Naive B cell (primary cell): Measurements from ENCODE around the gene RRBP1. TPM values are rescaled to one million over a fixed set of nuclear protein-coding genes. Genes with fewer than 3 reads are reported as not detected.

Source experiments
- ATAC-seq, 2 donors: fragments of 150-1000 bp; cut with Tn5 transposase; 2 replicates each; pipeline ENCODE4 v1.10.0; 2021; ENCODE audit warnings: low read depth in 2 of 2, mild to moderate bottlenecking in 2 of 2, moderate library complexity in 2 of 2
- DNase-seq: peaks from one replicate; pipeline ENCODE4 v3.0.0; 2022
- H3K27ac Mint-ChIP-seq, 6 donors: one replicate each; pipeline ENCODE4 v1.8.0; 2020 to 2022; ENCODE audit warnings: mild to moderate bottlenecking in 6 of 6, mixed read lengths in 6 of 6, moderate library complexity in 5 of 6, inconsistent platforms in 2 of 6
- H3K27me3 Mint-ChIP-seq, 3 donors: one replicate each; pipeline ENCODE4 v1.8.0; 2021 to 2022; ENCODE audit warnings: mixed read lengths in 3 of 3, mild to moderate bottlenecking in 1 of 3
- H3K36me3 Mint-ChIP-seq, 2 donors: one replicate each; pipeline ENCODE4 v1.8.0; 2020 to 2022; ENCODE audit warnings: mixed read lengths in 2 of 2, inconsistent platforms in 1 of 2, mild to moderate bottlenecking in 1 of 2
- H3K4me1 Mint-ChIP-seq, 3 donors: one replicate each; pipeline ENCODE4 v1.8.0; 2020 to 2022; ENCODE audit warnings: mixed read lengths in 3 of 3, inconsistent platforms in 1 of 3, mild to moderate bottlenecking in 1 of 3, moderate library complexity in 1 of 3
- H3K4me3 Mint-ChIP-seq, 8 donors: one replicate each; pipeline ENCODE4 v1.8.0; 2020 to 2022; ENCODE audit warnings: mild to moderate bottlenecking in 8 of 8, mixed read lengths in 8 of 8, moderate library complexity in 8 of 8, inconsistent platforms in 2 of 8
- H3K9me3 Mint-ChIP-seq, 7 donors: one replicate each; pipeline ENCODE4 v1.8.0; 2020 to 2022; ENCODE audit warnings: mixed read lengths in 7 of 7, mild to moderate bottlenecking in 5 of 7, inconsistent platforms in 2 of 7, moderate library complexity in 1 of 7
- polyA plus RNA-seq, 6 donors: library from polyadenylated mRNA; unstranded; fragments of 300-500 nt; fragmentation: Illumina TruSeq; gene quantifications; one replicate each; pipeline ENCODE4 v1.2.3, GENCODE V29; 2021; ENCODE audit warnings: low read depth in 6 of 6

RRBP1 gene
- polyA plus RNA-seq, 6 donors from 2014 or later = 1.00 to 12.2 (median 2.1) TPM

- H3K4me3 Mint-ChIP-seq = peak within 1 kb of the TSS; percentile 91 to 98 (median 96)
- peaks cover 0 to 12% (median 0%) of the 10 kb centered on the region in 3 donors for H3K27me3 Mint-ChIP-seq
Observed at GRCh38 chr20:17569616-17570346, 112.3 kb downstream of the RRBP1 start, which contains the start of gene DSTN. TSS of gene DSTN (plus strand) at chr20:17570075. CDS start at chr20:17570209, 134 bp downstream.

GRCh38 chr20:17568972-17569521, 113.0 kb downstream of the RRBP1 start:
- Mint-ChIP-seq H3K27me3 (peaks cover 0 to 16% (median 0%) of the 10 kb centered on the region in 3 donors), H3K4me1 (peaks cover 10 to 15% (median 12%) of the 10 kb centered on the region in 3 donors), H3K36me3 (no peaks in the 10 kb centered on the region), H3K9me3 (no peaks in the 10 kb centered on the region), H3K27ac (peak overlapping the region in 2 of 6 donors; percentile 92), H3K4me3 (peak overlapping the region; percentile 22 to 98 (median 86))
- DNase-seq (peak; percentile 11), ATAC-seq (no peak)

More at GRCh38 chr20:17569616-17570346, 112.3 kb downstream of the RRBP1 start, which contains the start of gene DSTN:
- H3K36me3 Mint-ChIP-seq = no peaks in the 10 kb centered on the region
- H3K4me1 Mint-ChIP-seq = peaks cover 10 to 15% (median 12%) of the 10 kb centered on the region in 3 donors
- ATAC-seq (peak; percentile 89 to 90), DNase-seq (peak; percentile 92)
- H3K9me3 Mint-ChIP-seq = no peaks in the 10 kb centered on the region
- peak within 1 kb of the TSS; percentile 92 to 98 (median 96) for H3K27ac Mint-ChIP-seq

GRCh38 chr20:17568045-17568788, 113.8 kb downstream of the RRBP1 start:
- Mint-ChIP-seq H3K27me3 (peaks cover 0 to 16% (median 0%) of the 10 kb centered on the region in 3 donors), H3K9me3 (no peaks in the 10 kb centered on the region), H3K36me3 (no peaks in the 10 kb centered on the region), H3K4me1 (peaks cover 10 to 15% (median 12%) of the 10 kb centered on the region in 3 donors), H3K4me3 (peak overlapping the region; percentile 22 to 98 (median 86)), H3K27ac (peak overlapping the region in 5 of 6 donors; percentile 4 to 92 (median 70))
- DNase-seq (no peak), ATAC-seq (no peak)

- peaks cover 0 to 16% (median 0%) of the 10 kb centered on the region in 3 donors for H3K27me3 Mint-ChIP-seq
- H3K27ac Mint-ChIP-seq = peak overlapping the region in 1 of 6 donors; percentile 62
- peaks cover 10 to 15% (median 12%) of the 10 kb centered on the region in 3 donors for H3K4me1 Mint-ChIP-seq
- ATAC-seq (no peak), DNase-seq (no peak)
- H3K36me3 Mint-ChIP-seq = no peaks in the 10 kb centered on the region
- H3K9me3 Mint-ChIP-seq = no peaks in the 10 kb centered on the region
- H3K4me3 Mint-ChIP-seq = peak overlapping the region in 1 of 8 donors; percentile 37
Observed at GRCh38 chr20:17566345-17566744, 115.7 kb downstream of the RRBP1 start.

GRCh38 chr20:17565169-17565845, 116.7 kb downstream of the RRBP1 start:
- Mint-ChIP-seq H3K4me3 (no peak overlapping the region), H3K27ac (no peak overlapping the region)

More at GRCh38 chr20:17565169-17565845, 116.7 kb downstream of the RRBP1 start:
- ATAC-seq (no peak), DNase-seq (no peak)
- Mint-ChIP-seq H3K36me3 (no peaks in the 10 kb centered on the region), H3K4me1 (peaks cover 2 to 7% (median 5%) of the 10 kb centered on the region in 3 donors), H3K9me3 (no peaks in the 10 kb centered on the region), H3K27me3 (peaks cover 0 to 18% (median 6%) of the 10 kb centered on the region in 3 donors)

Other genes with a start within 250 kb of the RRBP1 start
- gene BFSP1, start 150.9 kb downstream of the RRBP1 start, polyA plus RNA-seq = under 1 TPM in 1 of 6 donors, not detected in 5; 0.16 TPM
- 10 to 100 TPM; 33.8 to 58.8 (median 39.3) TPM for gene DSTN, start 112.2 kb downstream of the RRBP1 start, polyA plus RNA-seq
- not detected for gene BANF2, start 17.7 kb upstream of the RRBP1 start, polyA plus RNA-seq